ENCODE data around the gene ZNF23. TPM values are rescaled to one million over a fixed set of nuclear protein-coding genes. Genes with fewer than 3 reads are reported as not detected.

ZNF23 gene
- total RNA-seq, 1 experiment from 2014 or later, result 11.1 TPM

DNA sequence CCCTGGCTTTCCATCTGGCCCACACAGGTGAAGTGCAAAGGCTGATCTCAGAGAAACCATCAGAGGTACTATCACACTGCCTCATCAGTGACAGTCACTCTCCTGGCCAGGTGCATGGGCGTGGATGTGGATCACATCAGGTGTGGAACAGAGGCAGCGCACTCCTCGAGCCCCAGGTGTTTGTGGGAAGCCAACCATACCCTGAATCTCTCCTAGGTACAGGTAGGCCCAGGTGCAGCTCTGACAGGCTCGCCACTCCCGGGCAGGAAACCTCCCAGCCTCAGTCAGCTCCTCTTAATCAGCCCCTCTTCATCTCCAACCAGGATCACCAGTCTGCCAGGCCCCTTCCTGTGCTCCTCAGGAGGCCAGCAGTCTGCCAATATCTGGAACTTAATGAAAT is 51.9 kb downstream of the ZNF23 start:
- Histone ChIP-seq H3K27ac (ENCODE audit: low read depth, low read length) (no peak overlapping the region), H3K9me2 (ENCODE audit: insufficient read depth) (no peaks in the 10 kb centered on the region), H3K79me2 (ENCODE audit: insufficient read depth, low read length) (no peaks in the 10 kb centered on the region), H3K4me2 (ENCODE audit: low read length) (no peak overlapping the region), H3K4me3 (replicated peaks in 1 of 2; ENCODE audit: low read depth in 1 of 2, low read length in 2 of 2) (no peak overlapping the region), H3K4me1 (ENCODE audit: control insufficient read depth in 1 of 2, insufficient read depth in 2 of 2, low read length in 2 of 2) (peaks cover 0 to 10% of the 10 kb centered on the region in 2 experiments; a peak in 3 of 4 replicates), H3K9me3 (ENCODE audit: control insufficient read depth in 1 of 2, insufficient read depth in 1 of 2, low read depth in 1 of 2, low read length in 2 of 2) (no peaks in the 10 kb centered on the region; a peak in 1 of 4 replicates), H2AFZ (ENCODE audit: low read depth, low read length, poor library complexity, severe bottlenecking) (no peak overlapping the region), H3K36me3 (ENCODE audit: control insufficient read depth in 1 of 2, insufficient read depth in 2 of 2, low read length in 2 of 2) (no peaks in the 10 kb centered on the region), H3K27me3 (ENCODE audit: insufficient read depth, low read length) (peaks cover 29% of the 10 kb centered on the region), H3K9ac (ENCODE audit: low read length) (no peak overlapping the region), H4K20me1 (ENCODE audit: insufficient read depth) (no peaks in the 10 kb centered on the region)
- DNase-seq (ENCODE audit: low read depth, low spot score), result no peak
- ChIA-PET POLR2A (no interaction called here), RAD21 (ENCODE audit: low non-redundant PET in 1 of 2, low total read pairs in 2 of 2, uncharacterized antibody in 2 of 2, unreplicated experiment in 2 of 2) (no interaction called here), CTCF (interaction anchor here (3.9 kb wide), 1 partner anchor 89 kb away, joined by 74 read pairs; no protein-coding TSS in a partner anchor)
- intact Hi-C loops (cut with micrococcal nuclease), result loop anchor here (5.0 kb wide), 1 partner anchor 127 kb away; no protein-coding TSS in a partner anchor
- no peak for ATAC-seq
- no peak for TF ChIP-seq EZH2phosphoT487 (IDR thresholded peaks at IDR 0.05; ENCODE audit: borderline replicate concordance)
- TF ChIP-seq, protein P1, sequence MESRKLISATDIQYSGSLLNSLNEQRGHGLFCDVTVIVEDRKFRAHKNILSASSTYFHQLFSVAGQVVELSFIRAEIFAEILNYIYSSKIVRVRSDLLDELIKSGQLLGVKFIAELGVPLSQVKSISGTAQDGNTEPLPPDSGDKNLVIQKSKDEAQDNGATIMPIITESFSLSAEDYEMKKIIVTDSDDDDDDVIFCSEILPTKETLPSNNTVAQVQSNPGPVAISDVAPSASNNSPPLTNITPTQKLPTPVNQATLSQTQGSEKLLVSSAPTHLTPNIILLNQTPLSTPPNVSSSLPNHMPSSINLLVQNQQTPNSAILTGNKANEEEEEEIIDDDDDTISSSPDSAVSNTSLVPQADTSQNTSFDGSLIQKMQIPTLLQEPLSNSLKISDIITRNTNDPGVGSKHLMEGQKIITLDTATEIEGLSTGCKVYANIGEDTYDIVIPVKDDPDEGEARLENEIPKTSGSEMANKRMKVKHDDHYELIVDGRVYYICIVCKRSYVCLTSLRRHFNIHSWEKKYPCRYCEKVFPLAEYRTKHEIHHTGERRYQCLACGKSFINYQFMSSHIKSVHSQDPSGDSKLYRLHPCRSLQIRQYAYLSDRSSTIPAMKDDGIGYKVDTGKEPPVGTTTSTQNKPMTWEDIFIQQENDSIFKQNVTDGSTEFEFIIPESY (IDR thresholded peaks at IDR 0.05; ENCODE audit: extremely low read depth, insufficient replicate concordance, low read length), result no peak
- TF ChIP-seq, protein P2, sequence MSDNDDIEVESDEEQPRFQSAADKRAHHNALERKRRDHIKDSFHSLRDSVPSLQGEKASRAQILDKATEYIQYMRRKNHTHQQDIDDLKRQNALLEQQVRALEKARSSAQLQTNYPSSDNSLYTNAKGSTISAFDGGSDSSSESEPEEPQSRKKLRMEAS (IDR thresholded peaks at IDR 0.05), result no peak
- TF ChIP-seq ZNF274 (IDR thresholded peaks at IDR 0.05; ENCODE audit: low read depth, low read length), result no peak
- TF ChIP-seq CEBPB (IDR thresholded peaks at IDR 0.05; ENCODE audit: low read depth), result no peak
- TF ChIP-seq, protein P3, sequence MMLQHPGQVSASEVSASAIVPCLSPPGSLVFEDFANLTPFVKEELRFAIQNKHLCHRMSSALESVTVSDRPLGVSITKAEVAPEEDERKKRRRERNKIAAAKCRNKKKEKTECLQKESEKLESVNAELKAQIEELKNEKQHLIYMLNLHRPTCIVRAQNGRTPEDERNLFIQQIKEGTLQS (IDR thresholded peaks at IDR 0.05), result no peak
- no peak for TF ChIP-seq ELF1 (IDR thresholded peaks at IDR 0.05; ENCODE audit: borderline replicate concordance, low read depth)
- no peak for TF ChIP-seq POLR2AphosphoS5 (IDR thresholded peaks at IDR 0.05; ENCODE audit: low read depth, low read length)
- TF ChIP-seq JUND (IDR thresholded peaks at IDR 0.05), result no peak
- TF ChIP-seq ZFX (IDR thresholded peaks at IDR 0.05), result no peak
- BruUV-seq (replicated peaks), result no TSS peak

Data from HCT116 (cell line).